Stomach (tissue), 9 donors: ENCODE data around the gene TNFRSF1A. TPM values are rescaled to one million over a fixed set of nuclear protein-coding genes. Genes with fewer than 3 reads are reported as not detected.

Experiments used
- DNase-seq, 2 donors: peaks; one replicate each; pipeline versions ENCODE4 v3.0.0 to v3.0.0-alpha.2; 2013 to 2019
- H3K27ac ChIP-seq, 5 donors: fragments of 200-600 bp in 4 of 5; sonication (generic) in 4 of 5; one replicate each; pipeline ENCODE4 v1.5.1; 2013 to 2019; ENCODE audit warnings: mild to moderate bottlenecking in 1 of 5, moderate library complexity in 1 of 5
- H3K27me3 ChIP-seq, 3 donors: fragments of 200-600 bp; sonication (generic); one replicate each; pipeline ENCODE4 v1.5.1; 2017 to 2019; ENCODE audit warnings: mixed run types in 1 of 3
- H3K36me3 ChIP-seq, 4 donors: fragments of 200-600 bp; sonication (generic); 1 replicate in 3 of 4; 2 replicates in 1 of 4; pipeline ENCODE4 v1.5.1; 2016 to 2019
- H3K4me1 ChIP-seq, 4 donors: fragments of 200-600 bp; sonication (generic); one replicate each; pipeline ENCODE4 v1.5.1; 2016 to 2019
- H3K4me3 ChIP-seq, 4 donors: fragments of 200-600 bp; sonication (generic) in 3 of 4; one replicate each; pipeline ENCODE4 v1.5.1; 2016 to 2019; ENCODE audit warnings: mild to moderate bottlenecking in 1 of 4
- H3K9me3 ChIP-seq, 4 donors: fragments of 200-600 bp; sonication (generic); one replicate each; pipeline ENCODE4 v1.5.1; 2016 to 2019
- EP300 ChIP-seq: sonication (generic); formaldehyde crosslinking; IDR thresholded peaks from one replicate; pipeline ENCODE4 v1.6.1; 2017; ENCODE audit warnings: antibody characterized with exemption
- POLR2A ChIP-seq, 4 donors: fragments of 450-650 bp; IDR thresholded peaks; one replicate each; pipeline ENCODE4 v1.6.1; 2016; ENCODE audit warnings: antibody characterized with exemption in 4 of 4, control low read depth in 2 of 4, mild to moderate bottlenecking in 1 of 4, moderate library complexity in 1 of 4
- POLR2AphosphoS5 ChIP-seq, 3 donors: sonication (generic); formaldehyde crosslinking; IDR thresholded peaks; one replicate each; pipeline ENCODE4 v1.6.1; 2016; ENCODE audit warnings: antibody characterized with exemption in 3 of 3
- WGBS, 5 donors: extraction: QIAGEN DNeasy Blood & Tissue Kit in 3 of 5; methylation state at CpG; one replicate each; pipeline versions ENCODE4 v1.1.5 to v1.1.7; 2013 to 2018; 5-methylcytosine and 5-hydroxymethylcytosine counted together
- intact Hi-C: fragments of 100-400 bp; cut with DNase I; formaldehyde crosslinking; loops from one replicate; pipeline ENCODE4 v1.15.1; 2023; ENCODE audit warnings: low total_unique reads
- polyA plus RNA-seq, 3 donors: library from polyadenylated mRNA; stranded (reverse); fragments of 200-250 nt; gene quantifications; one replicate each; pipeline ENCODE4 v1.2.3, GENCODE V29; 2013
- small RNA-seq, 4 donors: library from RNA; depleted of rRNA; stranded (forward); fragments of <200 nt; gene quantifications; one replicate each; pipeline ENCODE3, GENCODE V24; 2016
- total RNA-seq, 5 donors: library from RNA; depleted of rRNA; stranded (reverse); fragments of >200 nt; gene quantifications; one replicate each; pipeline versions ENCODE4 v1.1.0 to v1.2.3, GENCODE V29; 2014 to 2016
- TF ChIP-seq, protein P1 (sequence below), 7 experiments: fragments of 450-650 bp in 4 of 7; fragments of 200-600 bp in 3 of 7; sonication (generic) in 3 of 7; IDR thresholded peaks; one replicate each; pipeline ENCODE4 v1.5.1; 2016 to 2019; ENCODE audit warnings: antibody characterized with exemption in 7 of 7, control low read depth in 2 of 7, mild to moderate bottlenecking in 1 of 7
- donor health status: healthy with polysubstance abuse.
- donor health status: Bipolar disorder and iron deficiency.
- donor health status: healthy.

TNFRSF1A gene
- total and polyA plus RNA-seq, 8 donors = 35.2 to 432 (median 102) TPM

DNA sequence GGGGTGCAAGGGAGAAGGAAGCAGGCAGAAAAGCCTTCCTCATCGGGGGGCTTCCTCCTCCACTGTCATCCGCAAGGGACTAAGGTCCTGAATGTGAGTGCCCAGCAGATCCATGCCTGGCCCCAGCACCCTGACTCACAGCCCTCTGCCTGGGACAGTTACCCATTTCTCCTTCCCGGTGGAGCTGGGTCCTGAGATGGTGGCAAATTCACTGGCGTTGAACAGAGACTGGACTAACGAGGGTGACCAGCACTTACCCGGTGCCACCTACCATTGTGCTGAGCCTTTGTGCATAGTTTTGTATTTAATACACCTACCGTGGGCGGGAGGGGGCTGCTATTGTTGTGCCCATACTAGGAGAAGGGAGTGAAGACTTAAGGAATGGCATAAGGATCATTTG, 62.2 kb downstream of the TNFRSF1A start:
- no peaks in the 10 kb centered on the region for H3K9me3 ChIP-seq
- H3K4me3 ChIP-seq = no peak overlapping the region
- intact Hi-C loops = loop anchor here (5.0 to 10.0 kb wide), 3 partner anchors 82 to 285 kb away; no protein-coding TSS in a partner anchor
- no peak for DNase-seq
- H3K27me3 ChIP-seq = no peaks in the 10 kb centered on the region
- TF ChIP-seq POLR2A (IDR thresholded peaks at IDR 0.05) = no peak
- TF ChIP-seq, protein P1, sequence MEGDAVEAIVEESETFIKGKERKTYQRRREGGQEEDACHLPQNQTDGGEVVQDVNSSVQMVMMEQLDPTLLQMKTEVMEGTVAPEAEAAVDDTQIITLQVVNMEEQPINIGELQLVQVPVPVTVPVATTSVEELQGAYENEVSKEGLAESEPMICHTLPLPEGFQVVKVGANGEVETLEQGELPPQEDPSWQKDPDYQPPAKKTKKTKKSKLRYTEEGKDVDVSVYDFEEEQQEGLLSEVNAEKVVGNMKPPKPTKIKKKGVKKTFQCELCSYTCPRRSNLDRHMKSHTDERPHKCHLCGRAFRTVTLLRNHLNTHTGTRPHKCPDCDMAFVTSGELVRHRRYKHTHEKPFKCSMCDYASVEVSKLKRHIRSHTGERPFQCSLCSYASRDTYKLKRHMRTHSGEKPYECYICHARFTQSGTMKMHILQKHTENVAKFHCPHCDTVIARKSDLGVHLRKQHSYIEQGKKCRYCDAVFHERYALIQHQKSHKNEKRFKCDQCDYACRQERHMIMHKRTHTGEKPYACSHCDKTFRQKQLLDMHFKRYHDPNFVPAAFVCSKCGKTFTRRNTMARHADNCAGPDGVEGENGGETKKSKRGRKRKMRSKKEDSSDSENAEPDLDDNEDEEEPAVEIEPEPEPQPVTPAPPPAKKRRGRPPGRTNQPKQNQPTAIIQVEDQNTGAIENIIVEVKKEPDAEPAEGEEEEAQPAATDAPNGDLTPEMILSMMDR (IDR thresholded peaks at IDR 0.05) = no peak
- TF ChIP-seq POLR2AphosphoS5 (IDR thresholded peaks at IDR 0.05) = no peak
- no peak for TF ChIP-seq EP300
- H3K4me1 ChIP-seq = peaks cover 32 to 42% (median 37%) of the 10 kb centered on the region in 4 donors
- H3K36me3 ChIP-seq = no peaks in the 10 kb centered on the region
- WGBS, 5 donors = 65 to 76% (median 71%) methylated on average over 8 of the region's 8 CpGs
- H3K27ac ChIP-seq = peak overlapping the region; percentile 59 to 96 (median 92)

DNA sequence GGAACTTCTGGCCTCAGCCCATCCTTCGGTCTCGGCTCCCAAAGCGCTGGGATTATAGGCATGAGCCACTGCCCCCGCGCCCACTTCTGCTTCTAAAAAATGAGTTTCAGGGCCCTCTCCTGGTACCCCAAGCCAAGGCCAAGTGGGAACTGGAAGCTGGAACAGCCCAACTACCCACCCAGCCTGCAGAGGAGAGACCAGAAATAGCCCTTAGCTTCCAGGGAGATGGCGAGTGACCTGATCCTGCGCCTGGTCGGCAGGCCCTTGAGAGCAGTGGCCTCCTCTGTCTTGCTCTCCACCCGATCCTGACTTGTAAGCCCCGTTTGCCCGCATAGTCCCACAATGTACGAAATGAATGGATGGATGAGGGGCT, 62.6 kb downstream of the TNFRSF1A start:
- WGBS, 5 donors = 84 to 90% (median 86%) methylated on average over 12 of the region's 12 CpGs
- H3K9me3 ChIP-seq = no peaks in the 10 kb centered on the region
- no peak for DNase-seq
- peak overlapping the region in 1 of 4 donors; percentile 50 for H3K4me3 ChIP-seq
- TF ChIP-seq POLR2A (IDR thresholded peaks at IDR 0.05) (no peak), EP300 (no peak), POLR2AphosphoS5 (IDR thresholded peaks at IDR 0.05) (no peak)
- TF ChIP-seq, protein P1 (IDR thresholded peaks at IDR 0.05) = no peak
- peaks cover 32 to 44% (median 37%) of the 10 kb centered on the region in 4 donors for H3K4me1 ChIP-seq
- no peaks in the 10 kb centered on the region for H3K27me3 ChIP-seq
- H3K27ac ChIP-seq = peak overlapping the region; percentile 59 to 96 (median 92)
- H3K36me3 ChIP-seq = no peaks in the 10 kb centered on the region
- intact Hi-C loops = no loop called here

Small RNAs within 50 kb of the gene (small RNA-seq; reads per million reads assigned to genes)
- gene RN7SL391P = 0 reads per million in 4 donors

Other genes with a start within 250 kb of the TNFRSF1A start
- gene VWF, start 217.4 kb downstream of the TNFRSF1A start, total RNA-seq = 100 to 1,000 TPM in 1 of 5 donors, 10 to 100 TPM in 4; 49.0 to 103 (median 69.6) TPM
- 10 to 100 TPM in 1 of 3 donors, 1 to 10 TPM in 2; 3.1 to 22.7 (median 3.2) TPM for gene VWF, start 217.4 kb downstream of the TNFRSF1A start, polyA plus RNA-seq
- 100 to 1,000 TPM in 3 of 5 donors, 10 to 100 TPM in 2; 68.1 to 297 (median 154) TPM for gene CD9, start 141.7 kb downstream of the TNFRSF1A start, total RNA-seq
- 100 to 1,000 TPM in 2 of 3 donors, 10 to 100 TPM in 1; 51.0 to 421 (median 124) TPM for gene CD9, start 141.7 kb downstream of the TNFRSF1A start, polyA plus RNA-seq
- 100 to 1,000 TPM in 1 of 5 donors, 10 to 100 TPM in 3, 1 to 10 TPM in 1; 6.4 to 101 (median 16.2) TPM for gene PLEKHG6, start 31.4 kb downstream of the TNFRSF1A start, total RNA-seq
- gene PLEKHG6, start 31.4 kb downstream of the TNFRSF1A start, polyA plus RNA-seq = 10 to 100 TPM in 2 of 3 donors, 1 to 10 TPM in 1; 5.9 to 32.3 (median 27.0) TPM
- 100 to 1,000 TPM in 4 of 5 donors, 10 to 100 TPM in 1; 63.3 to 486 (median 277) TPM for gene SCNN1A, start 33.5 kb upstream of the TNFRSF1A start, total RNA-seq
- gene SCNN1A, start 33.5 kb upstream of the TNFRSF1A start, polyA plus RNA-seq = 10 to 100 TPM; 16.6 to 98.0 (median 47.5) TPM
- gene LTBR, start 42.1 kb upstream of the TNFRSF1A start, total RNA-seq = 100 to 1,000 TPM in 3 of 5 donors, 10 to 100 TPM in 2; 27.5 to 471 (median 126) TPM
- gene LTBR, start 42.1 kb upstream of the TNFRSF1A start, polyA plus RNA-seq = 10 to 100 TPM; 47.3 to 76.3 (median 48.3) TPM
- 1 to 10 TPM in 1 of 5 donors, under 1 TPM in 1, not detected in 3; 0.92 to 8.7 TPM for gene CD27, start 102.9 kb upstream of the TNFRSF1A start, total RNA-seq
- 1 to 10 TPM; 1.7 to 5.8 (median 3.2) TPM for gene CD27, start 102.9 kb upstream of the TNFRSF1A start, polyA plus RNA-seq
- gene TAPBPL, start 110.0 kb upstream of the TNFRSF1A start, total RNA-seq = 100 to 1,000 TPM in 1 of 5 donors, 10 to 100 TPM in 4; 15.2 to 115 (median 40.0) TPM
- 10 to 100 TPM; 13.0 to 15.3 (median 15.1) TPM for gene TAPBPL, start 110.0 kb upstream of the TNFRSF1A start, polyA plus RNA-seq
- gene VAMP1, start 128.6 kb upstream of the TNFRSF1A start, total RNA-seq = 10 to 100 TPM in 2 of 5 donors, 1 to 10 TPM in 3; 1.2 to 16.5 (median 4.8) TPM
- gene VAMP1, start 128.6 kb upstream of the TNFRSF1A start, polyA plus RNA-seq = 1 to 10 TPM in 2 of 3 donors, not detected in 1; 2.6 to 8.9 TPM
- gene MRPL51, start 151.2 kb upstream of the TNFRSF1A start, total RNA-seq = 100 to 1,000 TPM in 1 of 5 donors, 10 to 100 TPM in 4; 26.8 to 146 (median 50.7) TPM
- gene MRPL51, start 151.2 kb upstream of the TNFRSF1A start, polyA plus RNA-seq = 100 to 1,000 TPM; 108 to 143 (median 128) TPM
- gene NCAPD2, start 152.0 kb upstream of the TNFRSF1A start, total RNA-seq = 100 to 1,000 TPM in 1 of 5 donors, 10 to 100 TPM in 4; 15.4 to 105 (median 17.9) TPM
- gene NCAPD2, start 152.0 kb upstream of the TNFRSF1A start, polyA plus RNA-seq = 10 to 100 TPM in 1 of 3 donors, 1 to 10 TPM in 2; 8.3 to 18.3 (median 9.7) TPM
- 1,000 to 10,000 TPM in 4 of 5 donors, 100 to 1,000 TPM in 1; 579 to 1,258 (median 1,242) TPM for gene GAPDH, start 192.4 kb upstream of the TNFRSF1A start, total RNA-seq
- 1,000 to 10,000 TPM; 1,352 to 2,765 (median 1,815) TPM for gene GAPDH, start 192.4 kb upstream of the TNFRSF1A start, polyA plus RNA-seq
- 10 to 100 TPM in 1 of 5 donors, 1 to 10 TPM in 4; 1.4 to 14.0 (median 3.2) TPM for gene IFFO1, start 214.0 kb upstream of the TNFRSF1A start, total RNA-seq
- 1 to 10 TPM; 2.7 to 9.1 (median 3.4) TPM for gene IFFO1, start 214.0 kb upstream of the TNFRSF1A start, polyA plus RNA-seq
- 100 to 1,000 TPM in 1 of 5 donors, 10 to 100 TPM in 4; 16.3 to 231 (median 30.0) TPM for gene NOP2, start 226.2 kb upstream of the TNFRSF1A start, total RNA-seq
- gene NOP2, start 226.2 kb upstream of the TNFRSF1A start, polyA plus RNA-seq = 10 to 100 TPM; 19.5 to 27.4 (median 19.7) TPM